ENCODE results near the gene PIP4K2A. TPM values are rescaled to one million over a fixed set of nuclear protein-coding genes. Genes with fewer than 3 reads are reported as not detected.

Gene PIP4K2A
- total RNA-seq, 3 donors from 2014 or later: 15.1 to 36.6 (median 33.1) TPM

DNA sequence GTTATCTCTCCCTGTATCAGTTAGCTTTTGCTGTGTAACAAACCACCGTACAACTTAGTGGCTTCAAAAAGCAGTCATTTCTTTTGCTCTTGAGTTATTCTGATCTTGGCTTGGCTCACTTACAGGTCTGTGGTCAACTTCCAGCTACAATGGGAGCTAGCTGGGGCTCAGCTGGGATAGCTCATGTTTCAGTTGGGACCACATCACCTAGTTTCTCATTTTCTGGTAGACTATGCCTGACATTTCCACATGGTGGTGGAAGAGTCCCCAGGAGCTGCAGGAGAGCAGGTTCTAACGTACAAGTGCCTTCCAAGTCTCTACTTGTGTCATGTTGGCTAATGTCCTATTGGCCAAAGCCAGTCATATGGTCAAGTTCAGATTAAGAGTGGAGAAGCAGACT is 25.8 kb upstream of the PIP4K2A start:
- H3K4me3 ChIP-seq: no peak overlapping the region
- intact Hi-C loops (cut with DNase I; ENCODE audit: low total_unique reads): no loop called here
- no peaks in the 10 kb centered on the region for H3K4me1 ChIP-seq
- H3K27me3 ChIP-seq: no peaks in the 10 kb centered on the region
- H3K27ac ChIP-seq: no peak overlapping the region
- DNase-seq (ENCODE audit: low spot score in 2 of 2): no peak
- TF ChIP-seq POLR2AphosphoS5 (IDR thresholded peaks at IDR 0.05) (no peak), POLR2A (IDR thresholded peaks at IDR 0.05) (no peak)
- TF ChIP-seq, protein P1, sequence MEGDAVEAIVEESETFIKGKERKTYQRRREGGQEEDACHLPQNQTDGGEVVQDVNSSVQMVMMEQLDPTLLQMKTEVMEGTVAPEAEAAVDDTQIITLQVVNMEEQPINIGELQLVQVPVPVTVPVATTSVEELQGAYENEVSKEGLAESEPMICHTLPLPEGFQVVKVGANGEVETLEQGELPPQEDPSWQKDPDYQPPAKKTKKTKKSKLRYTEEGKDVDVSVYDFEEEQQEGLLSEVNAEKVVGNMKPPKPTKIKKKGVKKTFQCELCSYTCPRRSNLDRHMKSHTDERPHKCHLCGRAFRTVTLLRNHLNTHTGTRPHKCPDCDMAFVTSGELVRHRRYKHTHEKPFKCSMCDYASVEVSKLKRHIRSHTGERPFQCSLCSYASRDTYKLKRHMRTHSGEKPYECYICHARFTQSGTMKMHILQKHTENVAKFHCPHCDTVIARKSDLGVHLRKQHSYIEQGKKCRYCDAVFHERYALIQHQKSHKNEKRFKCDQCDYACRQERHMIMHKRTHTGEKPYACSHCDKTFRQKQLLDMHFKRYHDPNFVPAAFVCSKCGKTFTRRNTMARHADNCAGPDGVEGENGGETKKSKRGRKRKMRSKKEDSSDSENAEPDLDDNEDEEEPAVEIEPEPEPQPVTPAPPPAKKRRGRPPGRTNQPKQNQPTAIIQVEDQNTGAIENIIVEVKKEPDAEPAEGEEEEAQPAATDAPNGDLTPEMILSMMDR (IDR thresholded peaks at IDR 0.05): no peak
- no peaks in the 10 kb centered on the region for H3K9me3 ChIP-seq
- H3K36me3 ChIP-seq: no peaks in the 10 kb centered on the region

DNA sequence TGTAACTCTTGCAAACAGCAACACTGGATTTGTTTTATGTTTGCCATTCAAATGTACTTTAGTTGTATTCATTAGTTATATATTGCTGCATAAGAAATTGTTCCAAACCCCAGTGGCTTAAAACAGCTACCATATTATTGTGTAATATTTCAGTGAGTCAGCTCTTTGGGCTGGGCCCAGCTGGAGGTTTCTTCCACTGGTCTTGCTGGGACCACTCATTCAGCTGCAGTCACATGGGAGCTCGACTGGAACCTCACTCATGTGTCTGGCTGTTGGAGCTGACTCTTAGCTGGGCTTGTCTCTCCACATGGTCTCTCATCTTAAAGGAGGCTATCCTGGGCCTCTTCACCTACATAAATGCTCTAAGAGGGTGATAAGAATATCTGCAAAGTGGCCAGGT is 23.2 kb upstream of the PIP4K2A start:
- Histone ChIP-seq H3K36me3 (no peaks in the 10 kb centered on the region), H3K27ac (no peak overlapping the region), H3K4me1 (no peaks in the 10 kb centered on the region), H3K27me3 (no peaks in the 10 kb centered on the region), H3K4me3 (no peak overlapping the region), H3K9me3 (no peaks in the 10 kb centered on the region)
- DNase-seq (ENCODE audit: low spot score in 2 of 2): no peak
- TF ChIP-seq POLR2AphosphoS5 (IDR thresholded peaks at IDR 0.05) (no peak), POLR2A (IDR thresholded peaks at IDR 0.05) (no peak)
- TF ChIP-seq, protein P1 (IDR thresholded peaks at IDR 0.05): no peak
- intact Hi-C loops (cut with DNase I; ENCODE audit: low total_unique reads): no loop called here

GRCh38 chr10:22736134-22736533 is 21.8 kb upstream of the PIP4K2A start:
- intact Hi-C loops (cut with DNase I; ENCODE audit: low total_unique reads): no loop called here
- TF ChIP-seq, protein P1 (IDR thresholded peaks at IDR 0.05): no peak
- TF ChIP-seq POLR2A (IDR thresholded peaks at IDR 0.05) (no peak), POLR2AphosphoS5 (IDR thresholded peaks at IDR 0.05) (no peak)
- no peaks in the 10 kb centered on the region for H3K4me1 ChIP-seq

GRCh38 chr10:22733992-22734391 is 19.6 kb upstream of the PIP4K2A start:
- Histone ChIP-seq H3K4me3 (no peak overlapping the region), H3K27me3 (no peaks in the 10 kb centered on the region), H3K9me3 (no peaks in the 10 kb centered on the region), H3K4me1 (no peaks in the 10 kb centered on the region), H3K27ac (no peak overlapping the region), H3K36me3 (no peaks in the 10 kb centered on the region)
- TF ChIP-seq POLR2AphosphoS5 (IDR thresholded peaks at IDR 0.05): no peak
- TF ChIP-seq, protein P1 (IDR thresholded peaks at IDR 0.05): no peak
- no peak for TF ChIP-seq POLR2A (IDR thresholded peaks at IDR 0.05)
- intact Hi-C loops (cut with DNase I; ENCODE audit: low total_unique reads): no loop called here
- no peak for DNase-seq (ENCODE audit: low spot score in 2 of 2)

More at GRCh38 chr10:22736134-22736533, 21.8 kb upstream of the PIP4K2A start:
- H3K9me3 ChIP-seq: no peaks in the 10 kb centered on the region
- H3K4me3 ChIP-seq: no peak overlapping the region
- H3K36me3 ChIP-seq: no peaks in the 10 kb centered on the region
- DNase-seq (ENCODE audit: low spot score in 2 of 2): no peak
- no peak overlapping the region for H3K27ac ChIP-seq
- no peaks in the 10 kb centered on the region for H3K27me3 ChIP-seq

DNA sequence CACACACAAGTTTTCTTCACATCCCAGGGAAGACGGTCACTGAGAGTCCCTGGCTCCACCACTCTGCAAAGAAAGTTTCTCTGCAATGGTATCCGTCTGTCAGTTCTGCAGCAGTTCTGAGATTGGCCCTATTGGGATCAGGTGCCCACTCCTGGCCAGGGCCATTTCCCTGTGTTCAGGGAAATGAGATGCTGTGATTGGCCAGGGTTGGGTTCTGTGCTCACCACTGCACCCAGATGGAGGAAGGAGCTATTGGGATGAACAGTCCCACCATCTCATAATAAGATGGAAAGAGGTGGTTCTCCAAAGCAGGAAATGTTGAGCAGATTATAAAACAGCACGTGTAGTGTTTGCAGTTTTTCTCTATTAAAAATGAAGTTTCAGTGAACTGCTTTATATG is 13.3 kb upstream of the PIP4K2A start:
- no peak for DNase-seq (ENCODE audit: low spot score in 2 of 2)
- Histone ChIP-seq H3K36me3 (no peaks in the 10 kb centered on the region), H3K27ac (no peak overlapping the region), H3K9me3 (no peaks in the 10 kb centered on the region), H3K4me3 (no peak overlapping the region), H3K27me3 (no peaks in the 10 kb centered on the region), H3K4me1 (no peaks in the 10 kb centered on the region)
- TF ChIP-seq, protein P1 (IDR thresholded peaks at IDR 0.05): no peak
- TF ChIP-seq POLR2A (IDR thresholded peaks at IDR 0.05): no peak
- TF ChIP-seq POLR2AphosphoS5 (IDR thresholded peaks at IDR 0.05): no peak
- intact Hi-C loops (cut with DNase I; ENCODE audit: low total_unique reads): no loop called here

Data from breast epithelium (tissue), 4 donors.